ENCODE data around the gene PDZRN3.

PDZRN3 gene

DNA sequence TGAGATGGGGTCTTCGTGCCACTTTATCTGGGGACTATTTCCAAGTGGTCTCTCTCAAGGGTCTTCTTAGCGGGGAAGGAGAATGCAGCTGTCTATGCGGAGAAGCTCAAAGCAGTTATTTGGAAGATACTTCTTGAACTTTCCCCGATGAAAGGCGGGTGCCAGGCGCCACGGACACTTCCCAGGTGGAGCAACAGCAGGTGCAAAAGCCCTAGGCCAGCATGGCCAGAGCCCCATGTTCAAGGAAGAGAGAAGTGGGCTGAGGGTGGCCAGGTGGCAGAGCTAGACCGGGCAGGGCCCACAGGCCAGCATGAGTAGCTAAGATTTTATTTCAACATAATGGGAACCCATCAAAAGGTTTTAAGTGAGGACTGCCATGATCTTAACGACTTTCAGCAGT, 232.8 kb downstream of the PDZRN3 start:
- TF ChIP-seq FOXM1 (IDR thresholded peaks at IDR 0.05; ENCODE audit: borderline replicate concordance) (no peak), ELF4 (IDR thresholded peaks at IDR 0.05) (no peak), SUZ12 (IDR thresholded peaks at IDR 0.05) (no peak), FOXK2 (IDR thresholded peaks at IDR 0.05) (no peak), FOXA1 (IDR thresholded peaks at IDR 0.05) (no peak), SP1 (IDR thresholded peaks at IDR 0.05) (no peak), L3MBTL2 (conservative IDR thresholded peaks at IDR 0.05) (no peak), TARDBP (IDR thresholded peaks at IDR 0.05) (no peak), ZNF384 (IDR thresholded peaks at IDR 0.05) (no peak), CTBP1 (IDR thresholded peaks at IDR 0.05; ENCODE audit: borderline replicate concordance) (no peak), ARNT (IDR thresholded peaks at IDR 0.05) (no peak), LEF1 (IDR thresholded peaks at IDR 0.05; ENCODE audit: borderline replicate concordance) (no peak), NFRKB (IDR thresholded peaks at IDR 0.05) (no peak), BHLHE40 (IDR thresholded peaks at IDR 0.05; ENCODE audit: borderline replicate concordance) (no peak), HDGF (IDR thresholded peaks at IDR 0.05; ENCODE audit: borderline replicate concordance) (no peak)
- TF ChIP-seq, protein P1, sequence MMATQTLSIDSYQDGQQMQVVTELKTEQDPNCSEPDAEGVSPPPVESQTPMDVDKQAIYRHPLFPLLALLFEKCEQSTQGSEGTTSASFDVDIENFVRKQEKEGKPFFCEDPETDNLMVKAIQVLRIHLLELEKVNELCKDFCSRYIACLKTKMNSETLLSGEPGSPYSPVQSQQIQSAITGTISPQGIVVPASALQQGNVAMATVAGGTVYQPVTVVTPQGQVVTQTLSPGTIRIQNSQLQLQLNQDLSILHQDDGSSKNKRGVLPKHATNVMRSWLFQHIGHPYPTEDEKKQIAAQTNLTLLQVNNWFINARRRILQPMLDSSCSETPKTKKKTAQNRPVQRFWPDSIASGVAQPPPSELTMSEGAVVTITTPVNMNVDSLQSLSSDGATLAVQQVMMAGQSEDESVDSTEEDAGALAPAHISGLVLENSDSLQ (IDR thresholded peaks at IDR 0.05) = no peak
- CTCF ChIA-PET = no interaction called here
- POLR2A ChIA-PET = no interaction called here

DNA sequence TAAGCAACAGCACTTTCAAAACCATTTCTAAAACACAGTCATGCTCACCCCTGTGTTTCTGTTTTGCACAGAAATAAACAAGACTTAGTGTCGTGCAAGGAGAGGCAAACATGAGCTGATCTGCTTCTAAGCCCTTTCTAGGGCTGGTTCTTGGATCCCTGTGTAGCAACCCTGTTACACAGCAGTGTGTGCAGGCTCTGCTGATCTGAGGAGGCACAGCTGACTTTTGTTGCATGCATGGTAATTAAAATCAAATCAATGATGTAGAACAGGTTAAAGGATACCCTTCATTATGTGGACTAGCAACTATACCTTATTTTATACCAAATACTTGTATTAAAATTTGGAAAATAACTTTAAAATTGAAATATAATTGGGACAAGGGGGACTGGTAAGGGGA, 234.8 kb downstream of the PDZRN3 start:
- ChIA-PET POLR2A (no interaction called here), CTCF (interaction anchor here (0.7 kb wide), 1 partner anchor 20 kb away, joined by 3 read pairs; no protein-coding TSS in a partner anchor)
- TF ChIP-seq SP1 (IDR thresholded peaks at IDR 0.05) = no peak
- no peak for TF ChIP-seq TARDBP (IDR thresholded peaks at IDR 0.05)
- TF ChIP-seq FOXK2 (IDR thresholded peaks at IDR 0.05) = no peak
- TF ChIP-seq HDGF (IDR thresholded peaks at IDR 0.05; ENCODE audit: borderline replicate concordance) = no peak
- no peak for TF ChIP-seq BHLHE40 (IDR thresholded peaks at IDR 0.05; ENCODE audit: borderline replicate concordance)
- TF ChIP-seq LEF1 (IDR thresholded peaks at IDR 0.05; ENCODE audit: borderline replicate concordance) = no peak
- no peak for DNase-seq (ENCODE audit: extremely low spot score)

More for the DNA sequence above, 232.8 kb downstream of the PDZRN3 start:
- DNase-seq (ENCODE audit: extremely low spot score) = no peak

GRCh38 chr3:73389117-73389813, 235.5 kb downstream of the PDZRN3 start:
- ChIA-PET CTCF (no interaction called here), POLR2A (no interaction called here)
- DNase-seq (ENCODE audit: extremely low spot score) = no peak
- TF ChIP-seq ELF4 (IDR thresholded peaks at IDR 0.05) (no peak), HDGF (IDR thresholded peaks at IDR 0.05; ENCODE audit: borderline replicate concordance) (no peak), FOXM1 (IDR thresholded peaks at IDR 0.05; ENCODE audit: borderline replicate concordance) (no peak), LEF1 (IDR thresholded peaks at IDR 0.05; ENCODE audit: borderline replicate concordance) (no peak)

DNA sequence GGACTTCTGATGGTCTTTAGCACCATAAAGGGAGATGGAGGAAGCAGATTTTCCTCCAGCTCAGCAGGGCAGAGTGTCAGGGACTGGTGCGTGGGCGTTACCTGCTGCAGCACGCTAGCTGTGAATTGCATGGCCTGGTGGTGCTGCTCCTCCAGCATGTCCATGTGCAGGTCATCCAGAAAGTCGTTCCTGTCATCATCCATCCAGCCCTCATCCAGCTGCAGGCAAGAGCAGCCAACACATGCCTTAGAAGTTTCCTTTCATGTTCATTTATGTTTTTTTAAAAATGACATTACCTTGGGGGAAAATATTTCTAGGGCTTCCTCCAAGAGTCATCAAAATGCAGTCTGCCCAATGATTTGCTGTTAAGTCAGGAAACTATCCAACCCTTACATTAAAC, 239.2 kb downstream of the PDZRN3 start:
- ChIA-PET POLR2A (no interaction called here), CTCF (no interaction called here)
- no peak for DNase-seq (ENCODE audit: extremely low spot score)
- TF ChIP-seq ELF4 (IDR thresholded peaks at IDR 0.05) = no peak
- TF ChIP-seq SP1 (IDR thresholded peaks at IDR 0.05) = no peak

DNA sequence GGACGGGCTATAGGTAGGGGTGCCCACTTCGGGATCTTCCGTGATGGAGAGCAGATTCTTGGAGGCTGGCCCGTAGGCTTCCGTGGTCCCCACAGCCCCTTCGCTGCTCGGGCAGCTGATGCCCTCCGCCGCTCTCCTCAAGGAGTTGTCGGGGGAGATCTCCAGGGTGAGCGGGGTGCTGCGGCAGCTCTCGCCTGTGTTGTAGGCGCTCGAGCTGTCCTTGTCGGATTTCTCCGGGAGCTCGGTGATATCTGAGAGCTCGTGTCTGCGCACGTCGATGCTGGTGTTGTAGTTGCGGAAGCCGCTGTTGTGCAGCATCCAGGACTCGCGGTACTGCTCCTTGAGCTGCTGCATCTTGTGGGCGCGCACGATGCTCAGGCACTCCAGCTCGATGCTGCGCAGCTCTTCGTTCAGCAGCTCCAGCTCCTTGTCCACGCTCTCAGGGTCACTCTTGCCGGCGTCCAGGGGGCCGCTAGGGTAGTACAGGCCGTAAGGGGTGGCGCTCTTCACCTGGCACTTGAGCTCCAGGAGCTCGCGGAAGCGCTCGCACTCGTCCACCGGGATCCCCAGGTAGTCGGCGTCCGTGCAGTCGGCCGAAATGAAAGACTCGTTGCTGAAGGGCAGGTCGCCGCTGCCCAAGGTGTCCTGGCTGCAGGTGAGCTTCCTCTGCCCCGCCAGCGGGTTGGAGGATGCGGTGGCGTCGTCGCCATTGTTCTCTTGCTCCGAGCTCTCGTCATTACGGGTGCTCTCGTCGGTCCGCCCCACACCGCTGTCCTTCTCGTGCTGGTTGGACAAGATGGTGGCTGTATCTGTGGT, 240.4 kb downstream of the PDZRN3 start:
- ChIA-PET CTCF (no interaction called here), POLR2A (no interaction called here)
- no peak for TF ChIP-seq ZNF384 (IDR thresholded peaks at IDR 0.05)
- TF ChIP-seq L3MBTL2 (conservative IDR thresholded peaks at IDR 0.05) = no peak
- TF ChIP-seq FOXM1 (IDR thresholded peaks at IDR 0.05; ENCODE audit: borderline replicate concordance) = no peak
- TF ChIP-seq, protein P1 (IDR thresholded peaks at IDR 0.05) = no peak
- TF ChIP-seq FOXA1 (IDR thresholded peaks at IDR 0.05) = no peak
- no peak for TF ChIP-seq ARNT (IDR thresholded peaks at IDR 0.05)
- no peak for DNase-seq (ENCODE audit: extremely low spot score)

- TF ChIP-seq BHLHE40 (IDR thresholded peaks at IDR 0.05; ENCODE audit: borderline replicate concordance) (no peak), TARDBP (IDR thresholded peaks at IDR 0.05) (no peak), LEF1 (IDR thresholded peaks at IDR 0.05; ENCODE audit: borderline replicate concordance) (no peak), NFRKB (IDR thresholded peaks at IDR 0.05) (no peak)
- POLR2A ChIA-PET = no interaction called here
- CTCF ChIA-PET = no interaction called here
- DNase-seq (ENCODE audit: extremely low spot score) = no peak
Observed at GRCh38 chr3:73383470-73384049, 241.2 kb downstream of the PDZRN3 start.

DNA sequence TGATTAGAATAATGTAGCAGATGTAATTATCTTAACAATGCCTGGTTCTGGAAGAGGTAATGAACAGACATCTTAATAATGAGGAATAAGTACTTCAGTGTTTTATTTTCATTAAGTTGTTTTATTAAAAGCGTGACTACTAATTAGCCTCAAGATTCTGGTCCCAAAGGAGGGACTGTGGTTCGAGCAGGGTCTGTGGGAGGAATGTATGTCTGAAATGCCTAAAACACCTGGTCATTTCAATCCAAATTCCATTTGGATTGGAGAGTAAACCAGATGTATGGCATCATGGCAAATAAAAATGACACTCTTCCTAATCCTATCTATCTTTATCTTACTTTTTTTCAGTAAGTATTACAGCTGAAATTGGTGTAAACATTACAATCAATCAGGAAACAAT, 243.2 kb downstream of the PDZRN3 start:
- TF ChIP-seq FOXK2 (IDR thresholded peaks at IDR 0.05) (no peak), CTBP1 (IDR thresholded peaks at IDR 0.05; ENCODE audit: borderline replicate concordance) (no peak), ZNF384 (IDR thresholded peaks at IDR 0.05) (no peak), HDGF (IDR thresholded peaks at IDR 0.05; ENCODE audit: borderline replicate concordance) (no peak), FOXM1 (IDR thresholded peaks at IDR 0.05; ENCODE audit: borderline replicate concordance) (no peak), ARNT (IDR thresholded peaks at IDR 0.05) (no peak), ELF4 (IDR thresholded peaks at IDR 0.05) (no peak)
- ChIA-PET CTCF (no interaction called here), POLR2A (no interaction called here)
- DNase-seq (ENCODE audit: extremely low spot score) = no peak
